Naive thymus-derived CD4-positive, alpha-beta T cell (primary cell): ENCODE results near the gene ACYP2. TPM values are rescaled to one million over a fixed set of nuclear protein-coding genes. Genes with fewer than 3 reads are reported as not detected.

Experiments
- ATAC-seq: fragments of 150-1000 bp; cut with Tn5 transposase; 2 replicates; pipeline ENCODE4 v1.10.0; 2021; ENCODE audit warnings: mild to moderate bottlenecking, moderate library complexity
- CTCF ChIA-PET: fragments of 350-600 bp; sonication (Branson Sonifier 250); formaldehyde crosslinking; loops from one replicate; lab custom pipeline; 2021; ENCODE audit warnings: antibody characterized with exemption; lab: Charles Lee
- POLR2A ChIA-PET: fragments of 350-600 bp; sonication (Branson Sonifier 250); formaldehyde crosslinking; loops from one replicate; lab custom pipeline; 2021; ENCODE audit warnings: antibody characterized with exemption, inconsistent platforms; lab: Charles Lee
- DNase-seq, 9 donors: peaks; one replicate each; pipeline versions ENCODE4 v3.0.0 to v3.0.0-alpha.2; 2020 to 2022; ENCODE audit warnings: mixed read lengths in 1 of 9
- H3K27ac ChIP-seq: one replicate; pipeline ENCODE4 v1.7.0; 2013; ENCODE audit warnings: mild to moderate bottlenecking, low read depth, low read length, moderate library complexity
- H3K27me3 ChIP-seq, 2 donors: one replicate each; pipeline ENCODE4 v1.7.0; 2013; ENCODE audit warnings: low read length in 2 of 2, mild to moderate bottlenecking in 2 of 2, moderate library complexity in 2 of 2; ENCODE audit not compliant: control insufficient read depth in 2 of 2, insufficient read depth in 2 of 2
- H3K36me3 ChIP-seq, 3 experiments: 1 replicate in 2 of 3; 2 replicates in 1 of 3; pipeline ENCODE4 v1.7.0; 2013; ENCODE audit warnings: low read length in 3 of 3, mild to moderate bottlenecking in 3 of 3, moderate library complexity in 1 of 3; ENCODE audit not compliant: insufficient read depth in 3 of 3, control insufficient read depth in 2 of 3
- H3K4me1 ChIP-seq, 2 donors: one replicate each; pipeline ENCODE4 v1.7.0; 2013; ENCODE audit warnings: low read length in 2 of 2, mild to moderate bottlenecking in 2 of 2, moderate library complexity in 1 of 2; ENCODE audit not compliant: control insufficient read depth in 2 of 2, insufficient read depth in 2 of 2
- H3K4me3 ChIP-seq: 2 replicates; pipeline ENCODE4 v1.7.0; 2013; ENCODE audit warnings: mild to moderate bottlenecking, low read length
- H3K9me3 ChIP-seq, 3 experiments: 1 replicate in 2 of 3; 2 replicates in 1 of 3; pipeline ENCODE4 v1.7.0; 2013; ENCODE audit warnings: low read length in 3 of 3; ENCODE audit not compliant: control insufficient read depth in 2 of 3
- H3K27ac Mint-ChIP-seq, 9 donors: one replicate each; pipeline ENCODE4 v1.8.0; 2020 to 2022; ENCODE audit warnings: mixed read lengths in 9 of 9, mild to moderate bottlenecking in 8 of 9, moderate library complexity in 5 of 9, inconsistent platforms in 2 of 9
- H3K27me3 Mint-ChIP-seq, 5 donors: one replicate each; pipeline ENCODE4 v1.8.0; 2021 to 2022; ENCODE audit warnings: mixed read lengths in 5 of 5, mild to moderate bottlenecking in 1 of 5
- H3K36me3 Mint-ChIP-seq, 5 donors: one replicate each; pipeline ENCODE4 v1.8.0; 2020 to 2022; ENCODE audit warnings: mixed read lengths in 5 of 5, mild to moderate bottlenecking in 3 of 5, inconsistent platforms in 1 of 5
- H3K4me1 Mint-ChIP-seq, 7 donors: one replicate each; pipeline ENCODE4 v1.8.0; 2020 to 2022; ENCODE audit warnings: mixed read lengths in 7 of 7, mild to moderate bottlenecking in 3 of 7, inconsistent platforms in 1 of 7
- H3K4me3 Mint-ChIP-seq, 10 donors: one replicate each; pipeline ENCODE4 v1.8.0; 2020 to 2022; ENCODE audit warnings: mild to moderate bottlenecking in 10 of 10, mixed read lengths in 10 of 10, moderate library complexity in 6 of 10, inconsistent platforms in 2 of 10
- H3K9me3 Mint-ChIP-seq, 11 donors: one replicate each; pipeline ENCODE4 v1.8.0; 2020 to 2022; ENCODE audit warnings: mixed read lengths in 11 of 11, mild to moderate bottlenecking in 4 of 11, inconsistent platforms in 1 of 11, moderate library complexity in 1 of 11
- intact Hi-C, 2 donors: fragments of 100-400 bp; cut with micrococcal nuclease; formaldehyde crosslinking; loops; one replicate each; pipeline ENCODE4 v1.15.1; 2023
- polyA plus RNA-seq, 2 donors: library from polyadenylated mRNA; unstranded; fragments of 300-500 nt; fragmentation: Illumina TruSeq; gene quantifications; one replicate each; pipeline ENCODE4 v1.2.3, GENCODE V29; 2021
- total RNA-seq, 6 experiments: library from RNA in 5 of 6; stranded (reverse) in 5 of 6; gene quantifications; 1 replicate in 5 of 6; 2 replicates in 1 of 6; pipeline ENCODE4 v1.2.3 and lab custom pipeline; 2021 to 2026

ACYP2 gene
- total and polyA plus RNA-seq, 7 experiments from 2014 or later, result 11.2 to 23.0 (median 15.6) TPM

DNA sequence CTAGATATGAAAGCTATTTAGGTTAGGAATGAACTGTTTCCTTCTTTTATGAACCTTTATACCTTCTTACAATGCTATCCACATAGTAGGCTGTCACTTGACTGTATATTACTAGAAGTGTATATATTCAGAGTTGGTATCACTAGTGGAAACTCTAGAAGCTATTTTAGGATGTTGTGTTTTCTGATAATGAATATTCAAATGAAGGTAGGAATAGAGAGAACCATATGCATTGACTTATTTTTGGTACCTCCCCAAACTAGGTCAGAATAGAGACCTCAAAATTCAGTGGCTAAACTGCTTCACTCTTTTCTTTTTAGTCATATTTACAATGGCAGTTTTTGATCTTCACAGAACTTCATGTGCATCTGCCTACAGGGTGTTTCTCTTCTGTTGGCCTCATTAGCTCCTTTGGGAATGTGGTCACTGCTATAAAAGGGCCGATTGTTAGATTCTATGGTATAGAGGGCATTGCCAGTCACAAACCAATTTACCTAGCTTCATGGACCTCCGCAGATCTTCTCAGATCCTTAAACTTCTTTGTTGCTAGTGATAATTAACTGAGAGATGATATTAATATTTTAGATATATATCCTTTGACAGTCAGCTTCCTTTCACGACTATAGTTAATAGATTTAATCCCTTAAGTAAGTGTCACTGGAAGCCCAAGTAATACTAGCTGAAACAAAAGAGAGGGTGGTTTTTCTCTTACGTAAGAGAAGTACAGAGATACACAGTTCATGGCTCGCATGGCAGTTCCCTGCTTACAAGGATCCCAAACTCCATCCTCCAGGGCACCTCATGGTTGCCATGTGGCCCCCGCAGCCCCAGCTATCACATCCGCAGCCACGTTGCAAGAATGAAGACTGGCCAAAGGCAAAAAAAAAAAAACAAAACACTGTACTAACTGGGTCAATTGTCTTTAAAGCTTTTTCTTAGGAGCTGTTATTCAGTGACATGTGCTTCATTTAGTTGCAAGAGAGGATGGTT lies 79.6 kb downstream of the ACYP2 start:
- no peaks in the 10 kb centered on the region for H3K27me3 ChIP-seq
- H3K4me3 ChIP-seq, result no peak overlapping the region
- Mint-ChIP-seq H3K27ac (peak overlapping the region in 1 of 9 donors; percentile 12), H3K36me3 (peaks cover 0 to 33% (median 7%) of the 10 kb centered on the region in 5 donors), H3K4me1 (no peaks in the 10 kb centered on the region), H3K9me3 (peaks cover 0 to 2% (median 0%) of the 10 kb centered on the region in 11 donors), H3K27me3 (no peaks in the 10 kb centered on the region), H3K4me3 (no peak overlapping the region)
- DNase-seq (no peak), ATAC-seq (no peak)
- H3K36me3 ChIP-seq, result no peaks in the 10 kb centered on the region
- intact Hi-C loops, result no loop called here
- H3K4me1 ChIP-seq, result no peaks in the 10 kb centered on the region
- CTCF ChIA-PET, result no interaction called here
- POLR2A ChIA-PET, result no interaction called here
- no peaks in the 10 kb centered on the region for H3K9me3 ChIP-seq
- H3K27ac ChIP-seq, result no peak overlapping the region

GRCh38 chr2:54196646-54197045 lies 81.2 kb downstream of the ACYP2 start:
- POLR2A ChIA-PET, result no interaction called here
- CTCF ChIA-PET, result no interaction called here
- peaks cover 0 to 28% (median 7%) of the 10 kb centered on the region in 5 donors for H3K36me3 Mint-ChIP-seq
- no peak overlapping the region for H3K27ac Mint-ChIP-seq
- Histone ChIP-seq H3K4me3 (no peak overlapping the region), H3K27ac (no peak overlapping the region), H3K27me3 (no peaks in the 10 kb centered on the region), H3K4me1 (no peaks in the 10 kb centered on the region), H3K9me3 (no peaks in the 10 kb centered on the region), H3K36me3 (no peaks in the 10 kb centered on the region)
- no peak overlapping the region for H3K4me3 Mint-ChIP-seq
- H3K9me3 Mint-ChIP-seq, result peaks cover 0 to 5% (median 0%) of the 10 kb centered on the region in 11 donors
- intact Hi-C loops, result no loop called here
- no peak for DNase-seq
- no peak for ATAC-seq
- no peaks in the 10 kb centered on the region for H3K4me1 Mint-ChIP-seq
- no peaks in the 10 kb centered on the region for H3K27me3 Mint-ChIP-seq

GRCh38 chr2:54204476-54204875 lies 89.1 kb downstream of the ACYP2 start:
- H3K4me3 ChIP-seq, result no peak overlapping the region
- no peak overlapping the region for H3K4me3 Mint-ChIP-seq
- ATAC-seq, result no peak
- no peak for DNase-seq
- peaks cover 0 to 4% (median 0%) of the 10 kb centered on the region in 11 donors for H3K9me3 Mint-ChIP-seq
- peaks cover 3 to 25% (median 13%) of the 10 kb centered on the region in 7 donors for H3K4me1 Mint-ChIP-seq
- H3K27me3 Mint-ChIP-seq, result no peaks in the 10 kb centered on the region
- POLR2A ChIA-PET, result interaction anchor here (0.6 kb wide), 1 partner anchor 1017 kb away, joined by 3 read pairs; no protein-coding TSS in a partner anchor
- no peaks in the 10 kb centered on the region for H3K27me3 ChIP-seq
- CTCF ChIA-PET, result no interaction called here
- intact Hi-C loops, result loop anchor here in 1 of 2 donors (10.0 kb wide), 1 partner anchor 970 kb away; no protein-coding TSS in a partner anchor
- no peaks in the 10 kb centered on the region for H3K9me3 ChIP-seq
- no peak overlapping the region for H3K27ac ChIP-seq
- peaks cover 0 to 18% (median 4%) of the 10 kb centered on the region in 5 donors for H3K36me3 Mint-ChIP-seq
- no peaks in the 10 kb centered on the region for H3K4me1 ChIP-seq
- peak overlapping the region in 1 of 9 donors; percentile 8 for H3K27ac Mint-ChIP-seq
- no peaks in the 10 kb centered on the region for H3K36me3 ChIP-seq

- H3K9me3 ChIP-seq, result no peaks in the 10 kb centered on the region
- intact Hi-C loops, result loop anchor here in 1 of 2 donors (1.0 to 10.0 kb wide), 2 partner anchors 498 to 968 kb away; no protein-coding TSS in a partner anchor
- CTCF ChIA-PET, result interaction anchor here (0.8 kb wide), 1 partner anchor 498 kb away, joined by 6 read pairs; no protein-coding TSS in a partner anchor
- H3K27ac Mint-ChIP-seq, result no peak overlapping the region
- peaks cover 3 to 25% (median 13%) of the 10 kb centered on the region in 7 donors for H3K4me1 Mint-ChIP-seq
- no peaks in the 10 kb centered on the region for H3K27me3 Mint-ChIP-seq
- no peaks in the 10 kb centered on the region for H3K36me3 ChIP-seq
- POLR2A ChIA-PET, result no interaction called here
- no peak overlapping the region for H3K27ac ChIP-seq
- H3K4me3 ChIP-seq, result no peak overlapping the region
- H3K4me1 ChIP-seq, result no peaks in the 10 kb centered on the region
- H3K36me3 Mint-ChIP-seq, result peaks cover 0 to 12% (median 4%) of the 10 kb centered on the region in 5 donors
- no peak for ATAC-seq
- peaks cover 0 to 1% (median 0%) of the 10 kb centered on the region in 11 donors for H3K9me3 Mint-ChIP-seq
- H3K4me3 Mint-ChIP-seq, result no peak overlapping the region
- H3K27me3 ChIP-seq, result no peaks in the 10 kb centered on the region
- peak in 2 of 9 donors; percentile 5 to 11 for DNase-seq
These were observed 91.2 kb downstream of the ACYP2 start for GRCh38 chr2:54206596-54206995.

DNA sequence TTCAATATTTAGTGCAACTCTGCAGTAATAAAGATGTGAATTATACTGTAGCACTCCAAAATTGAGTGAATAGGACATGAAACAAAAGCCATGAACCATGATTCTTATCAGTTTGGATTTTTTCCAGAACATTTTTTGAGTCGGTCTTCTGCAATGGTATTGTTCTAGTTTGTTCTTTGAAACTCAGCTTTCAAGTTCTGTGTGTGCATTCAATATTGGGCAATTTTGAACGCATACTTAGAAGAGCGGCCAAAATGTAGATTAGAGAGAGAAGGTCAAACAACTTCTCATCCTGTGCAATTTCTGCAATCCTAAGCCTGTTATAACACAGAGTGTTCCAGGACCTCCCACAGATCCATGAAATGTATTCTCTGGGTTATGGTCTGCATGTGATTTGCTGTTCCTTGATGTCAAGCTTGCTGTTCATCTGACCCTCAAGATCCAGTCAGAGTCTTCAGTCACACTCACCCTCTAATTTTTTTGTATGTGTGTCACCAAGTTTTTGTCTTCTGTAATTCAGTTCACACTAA lies 92.3 kb downstream of the ACYP2 start:
- Mint-ChIP-seq H3K4me3 (no peak overlapping the region), H3K27ac (no peak overlapping the region), H3K36me3 (peaks cover 0 to 15% (median 4%) of the 10 kb centered on the region in 5 donors), H3K27me3 (no peaks in the 10 kb centered on the region), H3K4me1 (peaks cover 3 to 25% (median 13%) of the 10 kb centered on the region in 7 donors), H3K9me3 (no peaks in the 10 kb centered on the region)
- Histone ChIP-seq H3K36me3 (no peaks in the 10 kb centered on the region), H3K27ac (no peak overlapping the region), H3K27me3 (no peaks in the 10 kb centered on the region), H3K4me1 (no peaks in the 10 kb centered on the region), H3K9me3 (no peaks in the 10 kb centered on the region), H3K4me3 (no peak overlapping the region)
- ATAC-seq (no peak), DNase-seq (no peak)
- POLR2A ChIA-PET, result no interaction called here
- CTCF ChIA-PET, result no interaction called here
- intact Hi-C loops, result loop anchor here in 1 of 2 donors (10.0 kb wide), 1 partner anchor 967 kb away; no protein-coding TSS in a partner anchor

DNA sequence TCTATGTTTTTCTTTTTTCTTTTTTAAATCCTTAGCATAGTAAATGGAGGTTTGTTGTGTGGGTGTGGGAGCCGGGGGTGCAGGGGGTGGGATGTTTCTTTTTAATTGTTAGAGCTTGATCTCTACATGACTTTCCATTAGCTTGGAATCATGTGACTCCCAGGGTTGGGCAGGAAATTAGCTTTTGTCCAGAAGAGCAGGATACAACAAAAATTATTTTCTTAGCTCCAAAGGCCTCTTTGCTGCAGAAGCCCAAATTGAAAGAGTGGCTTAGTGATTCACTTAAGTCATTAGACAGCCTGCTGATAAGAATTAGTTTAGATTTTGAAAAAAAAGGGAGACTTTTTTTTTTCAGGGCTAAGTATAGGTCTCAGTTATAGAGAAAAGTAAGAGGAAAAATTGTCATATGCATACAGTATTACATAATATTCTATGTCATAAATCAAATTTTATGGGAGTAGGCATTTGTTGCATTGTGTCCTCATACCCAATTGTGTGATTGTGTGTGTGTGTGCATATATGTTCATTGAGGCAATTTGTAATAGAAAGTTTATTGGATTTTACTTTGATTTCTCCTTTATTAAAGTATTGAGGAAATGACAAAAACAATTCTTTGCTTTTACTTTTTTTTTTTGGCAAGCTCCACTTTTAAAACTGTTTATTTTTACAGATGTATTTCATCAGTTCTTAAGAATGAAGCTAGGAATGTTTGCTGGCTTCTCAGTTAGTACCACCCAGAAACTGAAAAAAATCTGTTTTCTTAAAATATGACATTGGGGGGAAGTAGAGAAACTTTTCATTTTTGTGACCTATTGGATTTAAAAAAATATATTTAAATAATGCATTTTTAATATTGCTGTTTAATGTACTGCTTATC lies 93.2 kb downstream of the ACYP2 start:
- Mint-ChIP-seq H3K4me3 (no peak overlapping the region), H3K27ac (peak overlapping the region in 2 of 9 donors; percentile 15 to 70), H3K9me3 (peaks cover 0 to 8% (median 0%) of the 10 kb centered on the region in 11 donors), H3K27me3 (no peaks in the 10 kb centered on the region), H3K4me1 (peaks cover 3 to 25% (median 13%) of the 10 kb centered on the region in 7 donors), H3K36me3 (peaks cover 0 to 19% (median 4%) of the 10 kb centered on the region in 5 donors)
- no peaks in the 10 kb centered on the region for H3K36me3 ChIP-seq
- ATAC-seq (no peak), DNase-seq (no peak)
- ChIA-PET CTCF (interaction anchor here (0.6 to 0.8 kb wide), 2 partner anchors 32 to 137 kb away, joined by 3 read pairs; no protein-coding TSS in a partner anchor), POLR2A (no interaction called here)
- intact Hi-C loops, result loop anchor here in 1 of 2 donors (10.0 kb wide), 1 partner anchor 966 kb away; no protein-coding TSS in a partner anchor
- H3K4me1 ChIP-seq, result no peaks in the 10 kb centered on the region
- H3K27me3 ChIP-seq, result no peaks in the 10 kb centered on the region
- no peaks in the 10 kb centered on the region for H3K9me3 ChIP-seq
- H3K27ac ChIP-seq, result no peak overlapping the region
- H3K4me3 ChIP-seq, result no peak overlapping the region
